ENCODE data around the gene ACKR4.
"Not testable (repeated sequence)": the region's sequence is repeated elsewhere in the genome, so short reads cannot be mapped to it uniquely, and the experiment has no call there.

Gene ACKR4

DNA sequence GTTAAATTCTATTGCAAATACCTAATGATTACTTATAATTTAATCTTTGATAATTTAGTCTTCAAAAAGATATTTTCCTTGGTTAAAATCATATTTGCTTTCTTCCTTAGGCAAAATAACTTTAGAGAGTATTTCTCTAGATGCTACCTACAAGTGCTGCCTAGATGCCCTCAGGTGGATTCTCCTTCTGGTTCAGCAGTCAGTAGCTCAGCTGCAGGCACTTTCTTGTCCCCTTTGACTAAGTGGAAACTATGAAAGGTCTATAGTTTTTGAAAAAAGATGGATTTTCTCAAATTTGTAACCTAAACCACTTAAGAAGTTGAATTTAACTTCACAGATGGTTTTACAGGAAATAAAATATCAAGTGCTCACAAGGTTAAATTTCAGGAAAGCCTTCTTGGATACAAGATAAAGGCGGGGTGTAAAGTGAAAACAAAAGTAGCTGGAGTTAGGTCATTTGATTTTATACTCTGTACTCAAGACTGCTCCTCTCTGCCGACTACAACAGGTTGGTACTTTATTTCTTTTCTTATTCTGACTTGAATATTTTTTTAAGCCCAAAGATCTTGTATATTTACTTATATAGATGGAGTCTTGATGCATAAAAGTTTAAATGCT is at the start of gene ACKR4:
ACKR4 (plus strand) TSS at position 455 of the 618 bp plus-strand sequence. CDS start 3,128 bp downstream, outside the sequence.
- no peak for DNase-seq (ENCODE audit: low read depth)

DNA sequence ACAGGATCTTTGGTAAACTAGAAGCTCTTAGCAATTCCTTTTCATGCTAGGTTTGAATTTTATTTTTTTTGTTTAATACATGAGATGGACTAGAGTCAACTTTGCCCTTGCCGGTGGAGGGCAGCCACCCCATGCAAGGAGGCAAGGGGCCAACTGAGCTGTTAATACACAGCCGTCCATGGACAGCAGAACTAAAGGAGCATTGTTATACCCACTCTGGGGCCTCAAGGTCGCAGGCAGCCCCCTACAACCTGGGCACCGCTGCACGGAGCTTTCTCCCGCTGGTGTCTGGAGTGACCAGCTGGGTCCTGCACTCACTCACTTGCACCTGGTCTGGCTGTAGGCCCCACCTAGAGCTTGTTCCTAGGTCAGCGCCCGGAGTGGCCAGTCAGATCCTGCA is 47.9 kb upstream of the ACKR4 start:
- no peak for DNase-seq (ENCODE audit: low read depth)

DNA sequence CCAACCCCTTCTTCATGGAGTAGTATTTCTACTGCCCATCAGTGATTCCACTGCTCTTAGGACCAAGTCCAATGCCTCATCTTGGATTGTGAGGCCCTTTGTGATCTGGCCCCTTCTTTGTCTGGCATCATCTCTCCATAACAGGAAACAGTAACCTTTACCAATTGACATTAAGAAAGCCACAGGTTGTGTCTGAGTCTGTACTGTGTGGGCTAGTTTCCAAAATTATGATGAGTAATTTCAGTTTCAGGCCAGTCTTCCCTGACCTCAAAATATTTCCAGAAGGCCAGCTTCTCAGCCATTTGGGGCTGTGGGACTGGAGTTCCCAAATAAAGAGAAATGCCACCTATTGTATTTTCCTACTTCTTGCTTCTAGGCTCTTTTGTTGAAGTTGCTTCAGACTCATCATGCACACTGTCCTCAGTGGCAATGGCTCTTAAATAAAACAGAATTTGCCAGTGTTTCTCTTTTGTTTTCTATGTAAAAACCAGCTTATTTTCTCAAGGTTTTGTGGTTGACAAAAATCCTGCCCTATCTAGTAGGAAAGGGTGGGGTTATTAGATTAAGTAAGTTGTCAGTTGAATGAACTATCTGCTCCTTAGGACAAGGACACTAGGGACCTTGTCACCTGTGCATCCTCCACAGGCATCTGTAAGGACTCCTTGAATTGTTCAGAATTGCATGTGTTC is 47.0 kb upstream of the ACKR4 start:
- DNase-seq (ENCODE audit: low read depth), result no peak

DNA sequence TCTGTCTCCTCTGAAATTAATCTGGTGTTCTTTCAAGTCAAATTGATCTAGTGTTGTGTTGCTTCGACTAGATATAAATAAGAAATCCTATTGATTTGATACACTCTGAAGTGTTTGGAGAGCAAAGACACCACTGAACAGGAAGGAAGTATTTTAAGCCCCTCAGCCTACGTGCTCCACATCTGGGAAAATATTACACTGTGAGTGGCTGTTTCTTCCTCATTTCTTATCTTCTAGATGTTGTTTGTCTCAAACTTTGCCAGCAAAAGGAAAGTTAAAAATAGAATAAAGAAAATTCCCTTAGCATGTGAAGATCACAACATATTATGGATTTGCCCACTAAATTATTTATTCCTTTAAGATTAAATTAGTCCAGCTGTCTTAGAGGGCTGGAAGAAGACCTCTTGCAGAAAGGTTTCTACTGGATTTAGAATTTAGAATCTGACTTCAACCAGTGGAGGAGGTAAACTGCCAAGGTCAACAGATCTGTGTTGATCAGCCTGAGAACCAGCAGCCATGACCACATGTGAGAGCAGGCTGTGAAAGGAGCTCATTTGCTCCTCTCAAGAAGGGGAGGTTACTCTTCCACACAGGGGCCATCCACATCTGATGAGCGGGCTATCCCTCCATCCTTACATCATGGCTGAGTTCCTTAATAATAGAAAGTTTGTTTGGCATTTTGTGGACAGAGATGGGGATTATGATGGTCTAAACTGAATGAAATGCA is 46.3 kb upstream of the ACKR4 start:
- DNase-seq (ENCODE audit: low read depth), result no peak

DNA sequence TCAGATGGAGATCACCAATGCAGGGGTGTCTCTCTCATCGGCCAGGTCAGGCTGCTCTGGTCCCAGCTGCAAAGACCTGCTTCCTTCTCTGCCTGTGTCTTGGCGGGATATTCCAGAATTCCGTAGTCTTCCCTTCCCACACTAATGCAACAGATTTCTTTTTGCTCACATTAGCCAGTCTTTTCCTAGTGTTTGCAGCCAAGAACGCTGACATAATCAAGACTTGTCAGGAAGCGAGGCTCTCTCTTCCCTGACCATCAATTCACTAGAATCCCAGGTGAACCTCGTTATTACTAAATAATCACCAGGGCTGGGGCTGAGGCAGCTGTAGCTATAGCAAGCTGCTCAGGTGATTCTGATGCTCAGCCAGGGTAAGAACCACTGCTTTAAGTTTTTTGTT is 43.2 kb upstream of the ACKR4 start:
- DNase-seq (ENCODE audit: low read depth), result no peak

DNA sequence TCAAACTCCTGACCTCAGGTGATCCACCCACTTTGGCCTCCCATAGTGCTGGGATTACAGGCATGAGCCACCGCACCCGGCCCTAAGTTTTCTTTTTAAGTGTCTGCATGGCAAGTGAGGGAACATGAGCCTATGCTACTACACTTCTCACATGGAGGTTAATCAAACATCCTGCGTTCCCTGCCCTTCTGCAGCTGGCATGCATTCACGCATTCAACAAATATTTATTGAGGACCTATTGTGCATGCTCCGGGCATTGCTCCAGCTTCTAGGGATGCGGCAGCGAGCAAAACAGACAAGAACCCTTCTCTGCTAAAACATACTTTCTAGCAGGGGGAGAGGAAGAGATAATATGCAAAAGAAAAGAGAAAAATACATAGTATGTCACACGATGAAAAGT is 42.6 kb upstream of the ACKR4 start:
- DNase-seq (ENCODE audit: low read depth), result no peak

DNA sequence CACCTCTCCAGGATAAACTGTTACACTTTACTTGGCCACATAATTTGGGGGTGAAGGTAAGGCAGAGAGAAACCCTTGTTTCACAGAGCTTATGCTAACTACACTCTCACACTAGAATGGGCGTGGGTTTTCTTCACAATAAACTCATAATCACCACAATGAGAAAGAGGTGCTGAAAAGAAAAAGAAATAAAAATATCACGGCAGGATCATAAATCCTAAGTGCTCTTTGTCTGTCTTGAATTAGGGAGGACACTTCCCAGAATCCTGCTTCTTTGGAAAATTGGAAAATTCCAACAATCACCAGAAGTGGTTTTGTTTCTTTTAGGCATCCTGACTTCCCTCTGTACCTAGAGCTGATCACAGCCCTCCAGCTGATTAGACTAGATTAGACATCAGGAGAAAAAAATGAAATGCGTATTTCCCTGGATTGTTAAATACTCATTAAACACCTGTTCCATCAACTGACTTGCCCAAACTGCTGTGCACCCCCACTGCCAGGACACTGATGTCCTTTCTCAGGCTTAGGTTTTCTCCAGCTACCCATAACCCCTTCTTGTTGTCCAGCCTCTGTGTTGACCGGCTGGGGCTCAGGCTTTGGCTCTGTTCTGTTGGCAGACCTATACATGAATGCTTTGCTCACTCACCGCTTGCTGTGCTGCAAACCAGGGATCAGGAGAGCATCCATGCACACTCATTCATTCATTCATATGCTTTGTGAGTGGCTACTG is 41.6 kb upstream of the ACKR4 start:
- DNase-seq (ENCODE audit: low read depth), result no peak

DNA sequence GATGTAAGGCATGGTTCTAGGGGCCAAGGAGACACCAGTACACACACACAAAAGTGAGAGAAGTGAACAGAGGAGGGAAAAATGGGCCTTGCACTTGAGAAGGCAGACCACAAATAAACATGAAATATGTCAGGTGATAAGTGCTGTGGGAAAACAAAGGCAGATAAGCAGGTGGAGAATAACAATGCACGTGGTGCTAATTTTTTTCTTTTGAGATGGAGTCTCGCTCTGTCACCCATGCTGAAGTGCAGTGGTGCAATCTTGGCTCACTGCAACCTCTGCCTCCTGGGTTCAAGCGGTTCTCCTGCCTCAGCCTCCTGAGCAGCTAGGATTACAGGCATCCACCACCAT is 41.1 kb upstream of the ACKR4 start:
- not testable (repeated sequence) for DNase-seq (ENCODE audit: low read depth)

DNA sequence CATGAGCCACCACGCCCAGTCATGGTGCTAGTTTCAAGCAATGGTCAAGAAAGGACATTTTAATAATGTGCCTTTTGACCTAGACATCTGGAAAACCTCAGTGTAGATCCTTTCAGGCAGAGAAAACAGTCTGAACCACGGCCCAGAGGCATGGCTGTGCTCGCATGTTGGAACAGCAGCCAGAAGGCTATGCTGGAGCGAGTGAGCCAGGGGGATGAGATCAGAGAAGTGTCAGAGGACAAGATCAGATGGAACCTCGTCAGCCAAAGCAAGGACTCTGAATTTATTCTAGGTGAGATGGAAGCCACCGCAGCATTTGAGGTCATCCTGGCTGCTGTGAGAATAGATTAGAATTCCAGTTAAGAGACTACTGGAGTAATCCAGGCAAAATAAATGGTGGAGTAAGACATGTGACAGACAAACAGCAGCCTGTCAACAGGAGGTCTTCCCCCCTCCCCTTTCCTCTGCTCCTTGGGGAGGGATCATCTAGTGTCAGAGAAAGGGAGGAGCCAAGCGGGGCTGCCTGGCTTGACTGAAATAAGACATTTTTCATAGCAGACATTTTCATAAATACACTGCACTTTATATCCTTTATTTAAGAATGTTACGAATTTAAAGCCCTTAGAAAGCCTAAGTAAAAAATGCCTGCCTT is 40.4 kb upstream of the ACKR4 start:
- no peak for DNase-seq (ENCODE audit: low read depth)

DNA sequence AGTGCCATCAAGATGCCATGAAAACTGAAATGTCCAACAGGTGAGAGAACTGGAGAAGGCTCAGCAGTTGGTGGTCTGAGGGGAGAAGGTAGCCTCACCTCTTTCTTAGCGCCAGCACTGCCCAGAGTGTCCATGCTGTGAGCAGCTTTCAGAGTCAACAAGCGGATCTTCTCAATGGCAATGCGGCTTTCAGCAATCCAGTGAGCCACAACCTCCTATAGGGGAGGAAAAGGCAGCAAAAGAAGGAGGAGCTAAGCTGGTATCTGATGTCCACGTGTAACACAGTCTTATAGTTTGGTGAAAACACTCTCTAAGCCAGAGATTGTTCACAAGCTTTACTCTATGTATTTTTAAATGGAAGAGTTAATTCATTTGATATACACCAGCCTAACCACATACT is 36.1 kb upstream of the ACKR4 start:
- DNase-seq (ENCODE audit: low read depth), result no peak

DNA sequence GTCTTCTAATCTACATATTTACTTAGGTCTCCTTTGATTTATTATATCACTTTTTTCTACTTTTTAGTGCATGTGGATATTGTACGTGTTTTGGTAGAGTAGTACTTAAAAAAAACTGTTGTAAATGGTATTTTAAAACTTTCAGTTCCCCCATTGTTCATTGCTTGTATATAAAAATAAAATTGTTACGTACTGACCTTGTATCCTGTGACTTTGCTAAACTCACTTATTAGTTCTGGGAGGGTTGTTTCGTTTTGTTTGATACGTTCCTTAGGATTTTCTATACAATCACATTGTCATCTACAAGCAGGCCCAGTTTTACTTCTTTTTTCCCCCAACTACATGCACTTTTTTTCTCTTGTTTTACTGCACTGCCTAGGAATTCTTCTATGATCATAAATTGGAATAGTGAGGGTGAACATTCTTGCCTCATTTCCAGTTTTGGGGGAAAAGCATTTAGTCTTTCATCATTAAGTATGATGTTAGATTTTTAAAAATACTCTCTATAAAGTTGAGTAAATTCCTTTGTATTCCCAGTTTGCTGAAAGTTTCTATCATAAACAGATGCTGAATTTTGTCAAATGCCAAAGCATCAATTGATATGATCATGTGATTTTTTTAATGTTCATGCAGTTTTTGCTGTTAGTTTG is 33.5 kb upstream of the ACKR4 start:
- DNase-seq (ENCODE audit: low read depth), result no peak

DNA sequence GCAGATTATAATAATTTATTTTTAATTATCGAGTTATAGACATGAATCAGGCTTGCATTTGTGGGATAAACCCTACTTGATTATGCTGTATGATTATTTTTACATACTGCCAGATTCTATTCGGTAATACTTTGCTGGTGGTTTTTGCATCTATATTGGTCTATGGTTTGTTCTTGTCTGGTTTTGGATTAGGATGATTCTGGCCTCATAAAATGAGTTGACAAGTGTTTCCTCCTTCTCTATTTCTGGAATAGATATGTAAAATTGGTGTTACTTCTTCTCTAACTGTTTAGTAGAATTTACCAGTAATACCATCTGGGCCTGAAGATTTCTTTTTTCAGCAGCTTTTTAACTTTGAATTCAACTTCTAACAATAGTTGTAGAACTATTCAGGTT is 33.0 kb upstream of the ACKR4 start:
- DNase-seq (ENCODE audit: low read depth), result no peak

DNA sequence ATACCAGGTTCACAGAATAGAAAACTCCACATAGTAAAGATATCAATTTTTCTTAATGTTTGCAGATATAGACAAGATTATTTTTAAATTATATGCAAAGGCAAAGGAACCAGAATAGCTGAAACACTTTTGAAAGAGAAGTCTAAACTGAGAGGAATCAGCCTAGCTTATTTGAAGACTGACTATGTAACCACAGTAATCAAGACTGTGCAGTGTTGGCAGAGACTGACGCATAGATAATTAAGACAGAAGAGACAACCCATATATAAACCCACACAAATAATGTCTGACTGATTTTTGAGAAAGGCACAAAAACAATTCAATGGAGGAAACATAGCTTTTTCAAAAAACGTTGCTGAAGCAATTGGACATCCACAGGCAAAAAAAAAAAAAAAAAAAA is 28.6 kb upstream of the ACKR4 start:
- DNase-seq (ENCODE audit: low read depth), result no peak

DNA sequence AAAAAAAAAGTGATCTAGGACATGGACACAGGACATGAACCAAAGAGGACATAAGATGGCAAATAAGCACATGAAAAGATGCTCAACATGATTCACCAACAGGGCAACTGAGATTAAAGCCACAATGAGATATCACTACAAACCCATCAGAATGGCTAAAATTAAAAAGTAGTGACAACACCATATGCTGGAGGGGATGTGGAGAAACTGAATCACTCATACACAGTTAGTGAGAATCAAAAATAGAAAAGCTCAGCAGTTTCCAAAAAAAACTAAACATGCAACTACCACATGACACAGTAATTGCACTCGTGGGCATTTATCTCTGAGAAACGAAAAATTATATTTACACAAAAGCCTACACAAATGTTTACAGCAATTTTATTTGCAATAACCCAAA is 27.9 kb upstream of the ACKR4 start:
- no peak for DNase-seq (ENCODE audit: low read depth)

DNA sequence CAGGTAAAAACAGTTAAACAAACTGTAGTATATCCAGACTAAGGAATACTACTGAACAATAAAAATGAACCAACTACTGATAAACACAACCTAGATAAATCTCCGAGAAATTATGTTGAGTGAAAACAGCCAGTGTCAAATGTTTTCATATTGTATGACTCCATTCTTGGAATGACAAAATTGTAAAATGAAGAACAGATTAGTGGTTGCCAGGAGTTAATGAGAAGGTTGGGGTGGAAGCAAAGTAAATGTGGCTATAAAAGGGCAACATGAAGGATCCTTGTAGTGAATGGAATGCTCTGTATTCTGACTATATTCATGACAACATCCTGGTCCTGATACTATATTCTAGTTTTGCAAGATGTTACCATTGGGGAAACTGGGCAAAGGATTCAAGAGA is 27.5 kb upstream of the ACKR4 start:
- no peak for DNase-seq (ENCODE audit: low read depth)

DNA sequence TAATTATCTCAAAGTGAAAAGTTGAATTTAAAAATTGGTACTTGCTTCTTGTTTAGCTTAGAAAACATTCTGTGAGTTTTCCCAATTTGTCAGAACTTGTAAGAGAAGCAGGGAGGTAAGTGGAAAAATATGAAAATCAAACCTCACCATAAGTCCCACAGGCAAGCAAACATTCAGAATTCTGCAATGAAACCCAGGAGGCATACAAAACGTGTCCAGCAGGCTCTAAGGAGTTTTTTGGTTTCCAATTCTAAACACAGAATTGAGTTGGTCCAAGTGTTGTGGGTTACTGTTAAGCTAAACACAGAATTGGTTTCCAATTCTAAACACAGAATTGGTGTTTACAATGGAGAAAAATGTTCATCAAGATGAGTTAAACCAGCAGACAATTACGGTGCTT is 27.1 kb upstream of the ACKR4 start:
- DNase-seq (ENCODE audit: low read depth), result no peak

DNA sequence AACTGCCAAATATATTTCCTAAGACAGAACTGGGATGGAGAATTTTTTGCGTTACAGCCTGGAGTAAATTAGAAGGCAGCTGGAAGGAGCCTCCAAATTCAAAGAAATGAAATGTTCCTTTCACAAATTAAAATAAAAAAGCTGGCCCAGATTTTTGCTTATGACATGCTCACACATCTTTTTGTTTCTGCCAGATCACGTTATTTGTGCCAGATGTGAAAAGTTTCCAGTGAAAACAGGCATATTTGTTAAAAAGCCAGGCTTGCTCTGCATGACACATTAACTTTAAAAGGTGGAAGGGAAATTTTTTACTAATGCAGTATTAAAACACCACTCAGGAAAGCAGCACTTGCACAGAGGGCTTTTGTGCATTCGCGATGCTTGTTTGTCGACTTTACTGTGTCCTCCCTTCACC is 23.3 kb upstream of the ACKR4 start:
- DNase-seq (ENCODE audit: low read depth), result no peak

DNA sequence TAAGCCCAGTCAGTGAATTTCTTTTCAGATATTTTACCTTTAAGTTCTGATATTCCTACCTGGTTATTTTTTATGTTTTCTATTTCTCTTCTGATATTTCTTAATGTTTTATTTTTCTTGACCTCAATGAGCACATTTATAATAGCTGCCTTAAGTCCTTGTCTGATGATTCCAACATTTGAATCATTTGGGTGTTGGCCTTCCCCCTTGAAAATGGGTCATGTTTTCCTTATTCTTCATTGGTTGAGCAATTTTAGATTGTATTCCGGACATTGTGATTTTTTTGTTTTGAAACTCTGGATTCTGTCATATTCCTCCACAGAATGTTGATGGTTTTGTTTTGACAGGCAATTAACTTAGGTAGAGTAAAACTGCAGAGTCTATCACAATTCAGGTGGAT is 9.7 kb upstream of the ACKR4 start:
- no peak for DNase-seq (ENCODE audit: low read depth)

DNA sequence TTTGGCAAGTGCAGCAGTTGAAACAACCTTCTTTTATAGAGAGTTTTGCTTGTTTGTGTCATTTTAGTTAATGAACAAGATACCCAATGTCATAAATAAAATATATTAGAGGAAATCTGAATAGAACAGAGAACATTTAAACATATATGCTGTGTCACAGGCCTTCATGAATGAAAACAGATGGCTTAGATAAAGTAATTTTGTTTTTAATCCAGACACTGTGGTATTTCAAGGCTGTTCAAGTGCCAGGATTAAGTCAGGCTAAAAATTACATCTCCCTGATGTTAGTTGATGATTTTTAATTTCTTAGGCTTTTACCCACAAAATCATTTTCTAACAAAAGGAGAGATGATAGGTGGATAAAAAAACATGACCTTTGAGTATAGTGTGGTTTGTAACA is 4.9 kb upstream of the ACKR4 start:
- DNase-seq (ENCODE audit: low read depth), result no peak

DNA sequence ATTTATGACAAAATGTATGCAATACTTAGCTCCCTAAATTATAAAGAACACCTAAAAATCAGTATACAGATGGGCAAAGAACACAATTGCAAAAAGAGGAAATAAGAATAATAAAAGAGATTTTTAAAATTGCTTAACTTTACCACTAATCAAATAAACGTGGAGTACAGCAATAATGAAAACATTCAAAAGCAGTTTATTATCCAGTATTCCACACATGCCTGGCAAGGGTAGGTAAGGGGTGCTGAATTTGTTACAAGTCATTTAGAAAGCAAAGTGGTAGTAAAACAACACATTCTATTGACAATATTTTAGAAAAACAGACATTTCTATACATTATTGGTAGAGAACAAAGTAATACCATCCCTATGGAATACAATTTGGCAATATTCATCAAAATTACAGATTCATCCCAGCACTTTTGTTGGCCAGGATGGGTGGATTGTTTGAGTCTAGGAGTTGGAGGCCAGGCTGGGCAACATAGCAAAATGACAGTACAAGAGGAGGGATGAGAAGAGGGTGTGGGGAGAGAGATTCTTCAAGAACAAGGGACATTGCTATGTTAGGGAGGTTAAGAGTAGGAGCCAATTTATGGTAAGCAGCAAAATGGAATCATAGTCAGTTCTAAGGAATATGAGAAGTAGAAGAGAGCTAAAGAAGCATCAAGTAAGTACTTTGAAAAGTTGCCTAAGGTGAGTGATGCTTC is 3.7 kb upstream of the ACKR4 start:
- DNase-seq (ENCODE audit: low read depth), result no peak

DNA sequence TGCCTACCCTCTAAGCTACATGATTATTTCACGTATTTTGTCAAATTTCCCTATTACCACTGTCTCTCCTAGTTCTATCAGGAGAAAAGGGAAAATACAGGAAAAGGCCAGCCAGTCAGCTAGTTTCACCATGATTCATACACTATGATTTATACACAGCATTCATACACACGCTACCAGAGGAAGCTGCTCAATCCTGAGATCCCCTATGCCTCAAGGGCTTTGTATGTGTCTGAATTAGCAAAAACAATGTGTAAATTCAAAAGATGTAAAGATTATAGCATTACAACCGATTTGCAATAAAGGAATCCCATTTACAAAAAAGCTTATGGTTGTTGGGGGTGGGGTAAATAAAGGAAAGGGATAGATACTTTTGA is 3.1 kb upstream of the ACKR4 start:
- DNase-seq (ENCODE audit: low read depth), result no peak

Data from T-helper 22 cell (primary cell).